HG02938 (cell line): Measurements from ENCODE around the gene KLHL41.
"Not testable (repeated sequence)": the region's sequence is repeated elsewhere in the genome, so short reads cannot be mapped to it uniquely, and the experiment has no call there.

Experiments used
- ATAC-seq: cut with Tn5 transposase; IDR thresholded peaks from one replicate; pipeline ENCODE4 v1.9.1; 2021; ENCODE audit warnings: mild to moderate bottlenecking, moderate library complexity; ENCODE audit not compliant: unreplicated experiment

KLHL41 gene

GRCh38 chr2:169507698-169508097 lies 1.8 kb upstream of the KLHL41 start:
- ATAC-seq = no peak

- ATAC-seq = no peak
These were observed 453 bp downstream of the KLHL41 start for GRCh38 chr2:169509955-169510354.

GRCh38 chr2:169510496-169510895 lies 994 bp downstream of the KLHL41 start:
- no peak for ATAC-seq

- no peak for ATAC-seq
These were observed 2.3 kb downstream of the KLHL41 start for GRCh38 chr2:169511818-169512217.

- ATAC-seq = no peak
These were observed 3.0 kb downstream of the KLHL41 start for GRCh38 chr2:169512525-169512924.

- ATAC-seq = no peak
These were observed 3.6 kb downstream of the KLHL41 start for GRCh38 chr2:169513094-169513493.

- no peak for ATAC-seq
These were observed 4.4 kb downstream of the KLHL41 start for GRCh38 chr2:169513926-169514325.

- ATAC-seq = not testable (repeated sequence)
These were observed 5.3 kb downstream of the KLHL41 start for GRCh38 chr2:169514758-169515157.

- not testable (repeated sequence) for ATAC-seq
These were observed 7.0 kb downstream of the KLHL41 start for GRCh38 chr2:169516488-169516995.

GRCh38 chr2:169520896-169521295 lies 11.4 kb downstream of the KLHL41 start:
- ATAC-seq = no peak

GRCh38 chr2:169523681-169524080 lies 14.2 kb downstream of the KLHL41 start:
- no peak for ATAC-seq

- ATAC-seq = no peak
These were observed 15.9 kb downstream of the KLHL41 start for GRCh38 chr2:169525434-169525833.

- no peak for ATAC-seq
These were observed 16.9 kb downstream of the KLHL41 start for GRCh38 chr2:169526451-169526850.

GRCh38 chr2:169528271-169528701 lies 18.8 kb downstream of the KLHL41 start:
- peak; percentile 96 for ATAC-seq

- not testable (repeated sequence) for ATAC-seq
These were observed 30.0 kb downstream of the KLHL41 start for GRCh38 chr2:169539460-169539859.

- no peak for ATAC-seq
These were observed 30.6 kb downstream of the KLHL41 start for GRCh38 chr2:169540146-169540545.

GRCh38 chr2:169542433-169542832 lies 32.9 kb downstream of the KLHL41 start:
- ATAC-seq = no peak

- no peak for ATAC-seq
These were observed 37.3 kb downstream of the KLHL41 start for GRCh38 chr2:169546756-169547155.

- no peak for ATAC-seq
These were observed 51.9 kb downstream of the KLHL41 start for GRCh38 chr2:169561364-169561763.

GRCh38 chr2:169562084-169562483 lies 52.6 kb downstream of the KLHL41 start:
- ATAC-seq = not testable (repeated sequence)

GRCh38 chr2:169562519-169562918 lies 53.0 kb downstream of the KLHL41 start:
- ATAC-seq = no peak

GRCh38 chr2:169565686-169566085 lies 56.2 kb downstream of the KLHL41 start:
- ATAC-seq = no peak

GRCh38 chr2:169569948-169570347 lies 60.4 kb downstream of the KLHL41 start:
- ATAC-seq = no peak
